ENCODE results near the gene TGFB1I1.

The TGFB1I1 gene

GRCh38 chr16:31475946-31476302, 4.0 kb downstream of the TGFB1I1 start:
- no peak overlapping the region for H3K9ac ChIP-seq (ENCODE audit: low read length)
- H3K27me3 ChIP-seq (ENCODE audit: low read length): no peaks in the 10 kb centered on the region
- H3K27ac ChIP-seq (ENCODE audit: low read depth, low read length): no peak overlapping the region
- TF ChIP-seq CTCF (IDR thresholded peaks at IDR 0.05; ENCODE audit: insufficient read depth, low read length, poor library complexity, severe bottlenecking): no peak
- no peak for TF ChIP-seq EZH2phosphoT487 (conservative IDR thresholded peaks at IDR 0.05; ENCODE audit: low read length)
- no peaks in the 10 kb centered on the region for H3K79me2 ChIP-seq (ENCODE audit: insufficient read depth, low read length)
- H4K20me1 ChIP-seq (ENCODE audit: low read depth, low read length): no peaks in the 10 kb centered on the region
- no peaks in the 10 kb centered on the region for H3K9me2 ChIP-seq (replicated peaks; ENCODE audit: insufficient read depth, low read length)
- no peak overlapping the region for H2AFZ ChIP-seq (ENCODE audit: low read depth, low read length, severe bottlenecking)
- H3K4me2 ChIP-seq (ENCODE audit: low read depth, low read length, poor library complexity, severe bottlenecking): no peak overlapping the region
- H3K36me3 ChIP-seq (ENCODE audit: low read length): no peaks in the 10 kb centered on the region
- H3K4me3 ChIP-seq (ENCODE audit: insufficient read depth, low read length, poor library complexity, severe bottlenecking): no peak overlapping the region
- H3F3A ChIP-seq (ENCODE audit: insufficient read depth): no peaks in the 10 kb centered on the region
- no peaks in the 10 kb centered on the region for H3K9me3 ChIP-seq (ENCODE audit: insufficient read depth, low read length)

GRCh38 chr16:31476303-31477219, 4.6 kb downstream of the TGFB1I1 start:
- H3K4me2 ChIP-seq (ENCODE audit: low read depth, low read length, poor library complexity, severe bottlenecking): no peak overlapping the region
- no peaks in the 10 kb centered on the region for H3K9me2 ChIP-seq (replicated peaks; ENCODE audit: insufficient read depth, low read length)
- H2AFZ ChIP-seq (ENCODE audit: low read depth, low read length, severe bottlenecking): no peak overlapping the region
- no peaks in the 10 kb centered on the region for H3K36me3 ChIP-seq (ENCODE audit: low read length)
- no peak overlapping the region for H3K4me3 ChIP-seq (ENCODE audit: insufficient read depth, low read length, poor library complexity, severe bottlenecking)
- no peaks in the 10 kb centered on the region for H3K27me3 ChIP-seq (ENCODE audit: low read length)
- H3K9ac ChIP-seq (ENCODE audit: low read length): no peak overlapping the region
- no peaks in the 10 kb centered on the region for H4K20me1 ChIP-seq (ENCODE audit: low read depth, low read length)
- no peak overlapping the region for H3K27ac ChIP-seq (ENCODE audit: low read depth, low read length)
- no peaks in the 10 kb centered on the region for H3K9me3 ChIP-seq (ENCODE audit: insufficient read depth, low read length)
- TF ChIP-seq EZH2phosphoT487 (conservative IDR thresholded peaks at IDR 0.05; ENCODE audit: low read length) (no peak), CTCF (IDR thresholded peaks at IDR 0.05; ENCODE audit: insufficient read depth, low read length, poor library complexity, severe bottlenecking) (no peak)
- H3F3A ChIP-seq (ENCODE audit: insufficient read depth): no peaks in the 10 kb centered on the region
- no peaks in the 10 kb centered on the region for H3K79me2 ChIP-seq (ENCODE audit: insufficient read depth, low read length)

GRCh38 chr16:31477220-31478216, 5.6 kb downstream of the TGFB1I1 start:
- Histone ChIP-seq H3F3A (ENCODE audit: insufficient read depth) (no peaks in the 10 kb centered on the region), H4K20me1 (ENCODE audit: low read depth, low read length) (no peaks in the 10 kb centered on the region), H3K79me2 (ENCODE audit: insufficient read depth, low read length) (no peaks in the 10 kb centered on the region), H2AFZ (ENCODE audit: low read depth, low read length, severe bottlenecking) (no peak overlapping the region), H3K27me3 (ENCODE audit: low read length) (no peaks in the 10 kb centered on the region), H3K9me3 (ENCODE audit: insufficient read depth, low read length) (no peaks in the 10 kb centered on the region), H3K9ac (ENCODE audit: low read length) (no peak overlapping the region), H3K4me3 (ENCODE audit: insufficient read depth, low read length, poor library complexity, severe bottlenecking) (no peak overlapping the region), H3K27ac (ENCODE audit: low read depth, low read length) (no peak overlapping the region), H3K36me3 (ENCODE audit: low read length) (no peaks in the 10 kb centered on the region), H3K9me2 (replicated peaks; ENCODE audit: insufficient read depth, low read length) (no peaks in the 10 kb centered on the region), H3K4me2 (ENCODE audit: low read depth, low read length, poor library complexity, severe bottlenecking) (no peak overlapping the region)
- no peak for TF ChIP-seq EZH2phosphoT487 (conservative IDR thresholded peaks at IDR 0.05; ENCODE audit: low read length)
- no peak for TF ChIP-seq CTCF (IDR thresholded peaks at IDR 0.05; ENCODE audit: insufficient read depth, low read length, poor library complexity, severe bottlenecking)

Measured in SU-DHL-6 (cell line).